Peyer's patch (tissue), 4 donors: ENCODE results near the gene CLBA1. TPM values are rescaled to one million over a fixed set of nuclear protein-coding genes. Genes with fewer than 3 reads are reported as not detected.
"Not testable (repeated sequence)": the region's sequence is repeated elsewhere in the genome, so short reads cannot be mapped to it uniquely, and the experiment has no call there.

Experiments used
- DNase-seq, 3 donors: peaks; one replicate each; pipeline ENCODE4 v3.0.0-alpha.2; 2017 to 2019
- H3K27ac ChIP-seq, 4 donors: fragments of 200-600 bp; sonication (generic); one replicate each; pipeline ENCODE4 v1.5.1; 2016 to 2019
- H3K27me3 ChIP-seq, 2 donors: fragments of 200-600 bp; sonication (generic); one replicate each; pipeline ENCODE4 v1.5.1; 2019
- H3K36me3 ChIP-seq, 3 donors: fragments of 200-600 bp; sonication (generic); one replicate each; pipeline ENCODE4 v1.5.1; 2016 to 2019
- H3K4me1 ChIP-seq, 4 donors: fragments of 200-600 bp; sonication (generic); one replicate each; pipeline ENCODE4 v1.5.1; 2016 to 2019
- H3K4me3 ChIP-seq, 4 donors: fragments of 200-600 bp; sonication (generic); 1 replicate in 3 of 4; 2 replicates in 1 of 4; pipeline ENCODE4 v1.5.1; 2016 to 2019; ENCODE audit warnings: mild to moderate bottlenecking in 1 of 4
- H3K9me3 ChIP-seq, 4 donors: fragments of 200-600 bp; sonication (generic); one replicate each; pipeline ENCODE4 v1.5.1; 2016 to 2019; ENCODE audit warnings: mild to moderate bottlenecking in 1 of 4
- CTCF ChIP-seq, 6 experiments: fragments of 450-650 bp in 4 of 6; fragments of 200-600 bp in 2 of 6; sonication (generic) in 1 of 6; IDR thresholded peaks; one replicate each; pipeline ENCODE4 v1.5.1; 2017 to 2019; ENCODE audit warnings: antibody characterized with exemption in 6 of 6, mild to moderate bottlenecking in 3 of 6, moderate library complexity in 1 of 6
- POLR2A ChIP-seq, 2 donors: fragments of 450-650 bp; IDR thresholded peaks; one replicate each; pipeline ENCODE4 v1.5.1; 2017; ENCODE audit warnings: antibody characterized with exemption in 2 of 2, mild to moderate bottlenecking in 2 of 2, moderate library complexity in 2 of 2
- total RNA-seq, 4 donors: library from RNA; depleted of rRNA; stranded (reverse); fragments of >200 nt; gene quantifications; one replicate each; pipeline ENCODE4 v1.1.0, GENCODE V29; 2016

Gene CLBA1
- total RNA-seq, 4 donors from 2014 or later = 0.88 to 3.8 (median 2.8) TPM; not detected in 1

DNA sequence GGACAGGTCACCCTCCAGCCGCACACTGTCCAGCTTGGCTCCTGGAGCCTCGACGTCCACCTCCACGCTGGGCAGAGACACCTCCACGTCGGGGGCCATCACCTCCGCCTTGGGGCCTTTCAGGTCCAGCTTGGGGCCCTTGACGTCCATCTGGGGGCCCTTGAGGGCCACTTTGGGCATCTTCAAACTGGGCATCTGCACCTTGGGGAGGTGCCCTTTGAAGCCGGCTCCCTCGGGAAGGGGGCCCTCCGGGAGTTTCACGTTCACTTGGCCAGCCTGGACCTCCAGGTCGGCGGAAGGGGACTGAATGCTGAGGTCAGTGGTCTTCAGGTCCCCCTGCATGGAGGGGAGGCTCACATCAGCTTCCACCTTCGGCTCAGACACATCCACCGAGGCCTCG lies 35.6 kb upstream of the CLBA1 start:
- no peak overlapping the region for H3K4me3 ChIP-seq
- no peaks in the 10 kb centered on the region for H3K4me1 ChIP-seq
- no peaks in the 10 kb centered on the region for H3K27me3 ChIP-seq
- no peaks in the 10 kb centered on the region for H3K9me3 ChIP-seq
- TF ChIP-seq CTCF (IDR thresholded peaks at IDR 0.05) = no peak
- TF ChIP-seq POLR2A (IDR thresholded peaks at IDR 0.05) = no peak
- DNase-seq = no peak
- no peak overlapping the region for H3K27ac ChIP-seq
- no peaks in the 10 kb centered on the region for H3K36me3 ChIP-seq

DNA sequence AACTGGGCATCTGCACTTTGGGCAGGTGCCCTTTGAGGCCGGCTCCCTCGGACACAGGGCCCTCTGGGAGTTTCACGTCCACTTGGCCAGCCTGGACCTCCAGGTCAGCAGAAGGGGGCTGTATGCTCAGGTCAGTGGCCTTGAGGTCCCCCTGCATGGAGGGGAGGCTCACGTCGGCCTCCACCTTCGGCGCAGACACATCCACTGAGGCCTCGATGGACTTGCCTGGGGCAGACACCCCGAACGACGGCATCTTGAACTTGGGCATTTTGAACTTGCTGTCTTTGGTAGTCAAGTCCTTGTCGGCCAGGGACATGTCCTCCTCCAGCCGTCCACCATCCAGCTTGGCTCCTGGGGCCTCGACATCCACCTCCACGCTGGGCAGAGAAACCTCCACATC lies 34.9 kb upstream of the CLBA1 start:
- not testable (repeated sequence) for H3K27me3 ChIP-seq, DNase-seq, H3K27ac ChIP-seq, H3K36me3 ChIP-seq, H3K9me3 ChIP-seq, H3K4me3 ChIP-seq, H3K4me1 ChIP-seq

DNA sequence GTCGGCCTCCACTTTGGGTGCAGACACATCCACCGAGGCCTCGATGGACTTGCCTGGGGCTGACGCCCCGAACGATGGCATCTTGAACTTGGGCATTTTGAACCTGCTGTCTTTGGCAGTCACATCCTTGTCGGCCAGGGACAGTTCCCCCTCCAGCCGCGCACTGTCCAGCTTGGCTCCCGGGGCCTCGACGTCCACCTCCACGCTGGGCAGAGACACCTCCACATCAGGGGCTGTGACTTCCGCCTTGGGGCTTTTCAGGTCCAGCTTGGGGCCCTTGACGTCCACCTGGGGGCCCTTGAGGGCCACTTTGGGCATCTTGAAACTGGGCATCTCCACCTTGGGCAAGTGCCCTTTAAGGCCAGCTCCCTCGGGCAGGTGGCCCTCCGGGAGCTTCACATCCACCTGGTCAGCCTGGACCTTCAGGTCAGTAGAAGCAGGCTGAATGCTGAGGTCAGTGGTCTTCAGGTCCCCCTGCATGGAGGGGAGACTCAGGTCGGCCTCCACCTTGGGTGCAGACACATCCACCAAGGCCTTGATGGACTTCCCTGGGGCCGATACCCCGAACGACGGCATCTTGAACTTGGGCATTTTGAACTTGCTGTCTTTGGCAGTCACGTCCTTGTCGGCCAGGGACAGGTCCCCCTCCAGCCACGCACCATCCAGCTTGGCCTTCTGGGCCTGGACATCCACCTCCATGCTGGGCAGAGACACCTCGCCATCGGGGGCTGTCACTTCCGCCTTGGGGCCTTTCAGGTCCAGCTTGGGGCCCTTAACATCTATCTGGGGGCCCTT lies 33.5 kb upstream of the CLBA1 start:
- not testable (repeated sequence) for H3K27ac ChIP-seq, H3K9me3 ChIP-seq, H3K4me1 ChIP-seq, H3K36me3 ChIP-seq, H3K27me3 ChIP-seq, H3K4me3 ChIP-seq, DNase-seq

GRCh38 chr14:104953097-104953496 lies 32.5 kb upstream of the CLBA1 start:
- no peaks in the 10 kb centered on the region for H3K36me3 ChIP-seq
- H3K27ac ChIP-seq = no peak overlapping the region
- no peak overlapping the region for H3K4me3 ChIP-seq
- H3K9me3 ChIP-seq = no peaks in the 10 kb centered on the region
- TF ChIP-seq CTCF (IDR thresholded peaks at IDR 0.05) (no peak), POLR2A (IDR thresholded peaks at IDR 0.05) (no peak)
- no peaks in the 10 kb centered on the region for H3K4me1 ChIP-seq
- H3K27me3 ChIP-seq = no peaks in the 10 kb centered on the region
- no peak for DNase-seq

GRCh38 chr14:104953896-104954656 lies 31.5 kb upstream of the CLBA1 start:
- H3K27me3 ChIP-seq = no peaks in the 10 kb centered on the region
- H3K9me3 ChIP-seq = no peaks in the 10 kb centered on the region
- H3K27ac ChIP-seq = no peak overlapping the region
- H3K4me3 ChIP-seq = no peak overlapping the region
- no peaks in the 10 kb centered on the region for H3K36me3 ChIP-seq
- DNase-seq = no peak
- TF ChIP-seq POLR2A (IDR thresholded peaks at IDR 0.05) = no peak
- no peak for TF ChIP-seq CTCF (IDR thresholded peaks at IDR 0.05)
- no peaks in the 10 kb centered on the region for H3K4me1 ChIP-seq

DNA sequence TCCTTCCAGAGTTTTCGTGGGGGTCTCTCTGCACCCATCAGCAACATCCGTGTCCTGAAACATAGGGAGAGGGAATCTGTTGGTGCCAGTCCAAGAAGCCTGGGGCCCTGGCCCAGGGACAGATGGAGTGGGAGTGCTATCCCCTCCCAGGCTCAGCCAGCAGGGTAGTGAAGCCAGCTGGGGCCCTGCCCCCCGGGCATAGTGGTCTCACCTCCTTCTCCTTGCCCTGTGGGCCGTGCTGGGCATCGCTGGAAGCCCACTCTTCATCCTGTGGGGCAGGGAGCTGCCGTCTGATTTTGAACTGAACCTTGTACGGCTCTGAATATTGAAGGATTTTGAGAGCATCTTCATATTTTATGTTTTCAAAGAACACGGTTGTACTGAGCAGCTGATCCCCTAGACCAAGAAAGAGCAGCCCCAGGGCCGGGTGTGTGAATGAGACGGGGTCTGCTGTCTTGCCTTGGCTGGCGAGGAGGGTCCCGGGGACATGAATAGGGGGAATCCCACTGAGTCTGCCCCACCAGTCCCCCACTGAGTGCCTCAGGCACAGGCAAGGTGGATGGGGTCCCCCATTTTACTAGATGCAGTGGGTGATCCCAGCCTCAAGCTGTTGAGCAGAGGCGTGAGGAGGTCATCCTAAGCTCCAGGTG lies 30.7 kb upstream of the CLBA1 start:
- no peak overlapping the region for H3K4me3 ChIP-seq
- no peaks in the 10 kb centered on the region for H3K9me3 ChIP-seq
- H3K4me1 ChIP-seq = no peaks in the 10 kb centered on the region
- TF ChIP-seq CTCF (IDR thresholded peaks at IDR 0.05) (no peak), POLR2A (IDR thresholded peaks at IDR 0.05) (no peak)
- no peaks in the 10 kb centered on the region for H3K36me3 ChIP-seq
- DNase-seq = no peak
- no peaks in the 10 kb centered on the region for H3K27me3 ChIP-seq
- H3K27ac ChIP-seq = no peak overlapping the region
